ENCODE data around the gene INSIG2. TPM values are rescaled to one million over a fixed set of nuclear protein-coding genes. Genes with fewer than 3 reads are reported as not detected.

Gene INSIG2
- total RNA-seq, 4 donors from 2014 or later, result 9.4 to 18.4 (median 13.5) TPM

DNA sequence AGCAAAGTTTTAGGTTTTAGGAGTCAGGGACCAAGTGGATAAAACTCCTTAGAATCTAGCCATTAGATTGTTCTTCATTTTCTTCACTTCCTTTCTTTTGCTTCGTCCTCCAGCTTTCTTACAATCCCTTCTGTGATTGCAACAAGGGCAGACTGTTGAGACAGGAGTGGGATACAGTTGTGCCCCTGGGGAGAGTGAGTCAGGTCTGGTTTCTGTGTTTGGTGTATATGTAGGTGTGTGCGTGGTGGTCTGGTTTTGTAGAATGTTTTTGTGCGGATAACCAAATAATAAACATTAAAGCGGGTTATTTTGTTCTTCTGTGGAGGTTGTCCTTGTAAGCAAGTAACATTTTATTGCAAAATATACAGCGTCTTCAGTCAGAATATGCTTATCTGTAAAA is 7.3 kb downstream of the INSIG2 start:
- 85% methylated on average over 5 of the region's 5 CpGs for WGBS
- Histone ChIP-seq H3K27ac (replicated peaks in 1 of 4) (no peak overlapping the region), H3K9me3 (no peaks in the 10 kb centered on the region), H3K36me3 (peaks cover 0 to 22% (median 13%) of the 10 kb centered on the region in 4 donors), H3K27me3 (no peaks in the 10 kb centered on the region), H3K4me3 (no peak overlapping the region), H3K4me1 (peaks cover 0 to 8% (median 4%) of the 10 kb centered on the region in 4 donors)
- no peak for DNase-seq (ENCODE audit: extremely low spot score)
- TF ChIP-seq POLR2A (IDR thresholded peaks at IDR 0.05; ENCODE audit: low read depth) (no peak), POLR2AphosphoS5 (IDR thresholded peaks at IDR 0.05) (no peak), EP300 (IDR thresholded peaks at IDR 0.05) (no peak)
- TF ChIP-seq, protein P1, sequence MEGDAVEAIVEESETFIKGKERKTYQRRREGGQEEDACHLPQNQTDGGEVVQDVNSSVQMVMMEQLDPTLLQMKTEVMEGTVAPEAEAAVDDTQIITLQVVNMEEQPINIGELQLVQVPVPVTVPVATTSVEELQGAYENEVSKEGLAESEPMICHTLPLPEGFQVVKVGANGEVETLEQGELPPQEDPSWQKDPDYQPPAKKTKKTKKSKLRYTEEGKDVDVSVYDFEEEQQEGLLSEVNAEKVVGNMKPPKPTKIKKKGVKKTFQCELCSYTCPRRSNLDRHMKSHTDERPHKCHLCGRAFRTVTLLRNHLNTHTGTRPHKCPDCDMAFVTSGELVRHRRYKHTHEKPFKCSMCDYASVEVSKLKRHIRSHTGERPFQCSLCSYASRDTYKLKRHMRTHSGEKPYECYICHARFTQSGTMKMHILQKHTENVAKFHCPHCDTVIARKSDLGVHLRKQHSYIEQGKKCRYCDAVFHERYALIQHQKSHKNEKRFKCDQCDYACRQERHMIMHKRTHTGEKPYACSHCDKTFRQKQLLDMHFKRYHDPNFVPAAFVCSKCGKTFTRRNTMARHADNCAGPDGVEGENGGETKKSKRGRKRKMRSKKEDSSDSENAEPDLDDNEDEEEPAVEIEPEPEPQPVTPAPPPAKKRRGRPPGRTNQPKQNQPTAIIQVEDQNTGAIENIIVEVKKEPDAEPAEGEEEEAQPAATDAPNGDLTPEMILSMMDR (IDR thresholded peaks at IDR 0.05), result no peak
- intact Hi-C loops (cut with DNase I), result no loop called here

DNA sequence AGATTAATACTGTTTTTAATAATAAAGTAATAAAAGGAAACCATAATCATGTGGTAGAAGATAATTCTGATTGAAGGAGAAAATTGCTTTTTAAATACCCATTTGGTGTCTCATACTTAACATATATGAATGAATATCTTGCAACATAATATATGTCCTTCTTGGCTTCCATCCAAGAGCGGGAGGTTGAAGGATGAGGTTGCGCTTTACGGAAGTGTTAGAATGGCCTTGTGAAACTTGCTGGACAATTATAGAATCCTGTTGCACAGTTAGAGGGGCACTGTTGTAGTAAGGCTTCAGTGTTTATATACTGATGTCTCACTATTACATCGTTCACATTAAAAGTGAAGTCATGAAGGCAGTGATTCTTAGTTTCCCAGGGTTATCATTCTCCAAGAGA is 9.4 kb downstream of the INSIG2 start:
- peaks cover 0 to 30% (median 19%) of the 10 kb centered on the region in 4 donors for H3K36me3 ChIP-seq
- intact Hi-C loops (cut with DNase I), result no loop called here
- peaks cover 0 to 8% (median 4%) of the 10 kb centered on the region in 4 donors for H3K4me1 ChIP-seq
- no peak overlapping the region for H3K4me3 ChIP-seq
- no peaks in the 10 kb centered on the region for H3K9me3 ChIP-seq
- TF ChIP-seq POLR2AphosphoS5 (IDR thresholded peaks at IDR 0.05), result no peak
- TF ChIP-seq EP300 (IDR thresholded peaks at IDR 0.05), result no peak
- TF ChIP-seq, protein P1 (IDR thresholded peaks at IDR 0.05), result no peak
- no peak for TF ChIP-seq POLR2A (IDR thresholded peaks at IDR 0.05; ENCODE audit: low read depth)
- no peaks in the 10 kb centered on the region for H3K27me3 ChIP-seq
- DNase-seq (ENCODE audit: extremely low spot score), result no peak
- H3K27ac ChIP-seq (replicated peaks in 1 of 4), result no peak overlapping the region
- 72% methylated on average over 4 of the region's 4 CpGs for WGBS

DNA sequence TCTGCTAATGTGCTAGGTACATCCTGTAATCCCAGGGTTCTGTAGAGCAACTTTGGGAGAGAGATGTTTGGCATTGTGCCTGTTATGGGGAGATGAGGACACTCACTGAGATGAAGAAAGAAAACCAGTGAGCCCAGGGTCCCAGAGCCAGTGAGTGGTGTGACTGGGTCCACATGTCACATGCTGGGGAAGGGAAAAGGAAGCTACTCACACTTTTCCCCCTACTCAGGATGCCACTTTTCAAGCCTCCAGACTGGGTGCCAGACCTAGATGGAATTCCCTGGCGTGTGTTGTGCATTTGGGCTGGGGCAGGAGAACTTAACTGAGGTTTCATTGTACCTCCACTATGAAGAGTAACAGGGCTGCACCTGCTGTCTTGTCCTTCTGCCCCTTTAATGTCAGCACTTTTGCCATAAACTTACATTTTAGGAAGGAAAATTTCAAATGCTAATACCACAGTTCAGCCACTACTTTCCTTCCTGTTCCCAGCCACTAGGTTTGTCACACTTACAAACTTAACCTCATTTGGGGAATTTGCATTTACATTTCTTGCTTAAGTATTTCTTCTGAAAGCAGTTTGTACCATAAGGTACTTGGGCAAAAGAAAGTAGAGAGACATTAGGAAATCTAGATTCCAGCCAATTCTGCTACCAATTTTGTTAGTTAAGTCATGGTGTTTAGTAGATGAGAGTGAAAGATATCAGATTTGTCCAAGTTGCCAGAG is 10.2 kb downstream of the INSIG2 start:
- Histone ChIP-seq H3K9me3 (no peaks in the 10 kb centered on the region), H3K4me1 (peaks cover 0 to 8% (median 4%) of the 10 kb centered on the region in 4 donors), H3K36me3 (peaks cover 0 to 37% (median 19%) of the 10 kb centered on the region in 4 donors), H3K27me3 (no peaks in the 10 kb centered on the region), H3K4me3 (no peak overlapping the region), H3K27ac (replicated peaks in 1 of 4) (no peak overlapping the region)
- no peak for DNase-seq (ENCODE audit: extremely low spot score)
- TF ChIP-seq, protein P1 (IDR thresholded peaks at IDR 0.05), result no peak
- TF ChIP-seq POLR2AphosphoS5 (IDR thresholded peaks at IDR 0.05), result no peak
- TF ChIP-seq EP300 (IDR thresholded peaks at IDR 0.05), result no peak
- no peak for TF ChIP-seq POLR2A (IDR thresholded peaks at IDR 0.05; ENCODE audit: low read depth)
- intact Hi-C loops (cut with DNase I), result no loop called here
- WGBS, result 88% methylated on average over 1 of the region's 1 CpG

DNA sequence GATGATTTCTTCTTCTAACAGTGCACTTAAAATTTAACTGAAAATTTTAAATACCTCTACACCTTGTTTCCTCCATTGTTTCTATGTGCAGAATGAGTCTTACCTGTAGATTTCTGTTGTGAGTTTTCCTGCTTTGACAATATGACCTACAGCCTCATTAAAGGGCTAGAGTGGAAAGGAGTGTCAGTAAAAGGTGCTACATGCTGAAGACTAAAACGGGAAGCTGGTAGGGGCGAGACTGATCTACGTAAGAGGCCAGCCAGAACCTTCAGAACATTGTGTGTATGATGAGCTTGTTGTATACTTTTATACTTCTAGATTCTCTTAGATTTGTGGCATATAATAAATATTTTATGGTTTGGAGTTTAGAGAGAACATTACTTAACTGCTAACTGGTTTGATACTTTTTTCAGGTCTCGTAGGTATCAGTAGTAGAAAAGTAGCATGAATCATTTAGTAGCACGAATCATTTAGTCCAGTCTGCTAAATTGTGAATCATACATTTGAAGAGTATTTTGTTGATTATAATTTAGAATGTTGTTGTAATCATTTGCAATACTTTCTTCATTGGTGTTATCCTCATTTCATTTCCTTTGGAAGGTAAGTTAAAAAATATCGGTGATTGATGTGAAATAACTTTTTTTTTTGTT is 14.3 kb downstream of the INSIG2 start:
- Histone ChIP-seq H3K9me3 (no peaks in the 10 kb centered on the region), H3K27me3 (no peaks in the 10 kb centered on the region), H3K4me3 (no peak overlapping the region), H3K4me1 (peaks cover 0 to 8% (median 4%) of the 10 kb centered on the region in 4 donors), H3K27ac (replicated peaks in 1 of 4) (no peak overlapping the region), H3K36me3 (peaks cover 0 to 60% (median 27%) of the 10 kb centered on the region in 4 donors)
- no peak for DNase-seq (ENCODE audit: extremely low spot score)
- WGBS, result 73% methylated on average over 6 of the region's 6 CpGs
- TF ChIP-seq EP300 (IDR thresholded peaks at IDR 0.05), result no peak
- TF ChIP-seq, protein P1 (IDR thresholded peaks at IDR 0.05), result no peak
- no peak for TF ChIP-seq POLR2AphosphoS5 (IDR thresholded peaks at IDR 0.05)
- TF ChIP-seq POLR2A (IDR thresholded peaks at IDR 0.05; ENCODE audit: low read depth), result no peak
- intact Hi-C loops (cut with DNase I), result no loop called here
